ENCODE results near the gene DYNC1H1. TPM values are rescaled to one million over a fixed set of nuclear protein-coding genes. Genes with fewer than 3 reads are reported as not detected.

The DYNC1H1 gene
- total and polyA plus RNA-seq, 2 donors (not counting 1 experiment from before 2014, with no cell fraction given): 73.2 to 257 TPM

DNA sequence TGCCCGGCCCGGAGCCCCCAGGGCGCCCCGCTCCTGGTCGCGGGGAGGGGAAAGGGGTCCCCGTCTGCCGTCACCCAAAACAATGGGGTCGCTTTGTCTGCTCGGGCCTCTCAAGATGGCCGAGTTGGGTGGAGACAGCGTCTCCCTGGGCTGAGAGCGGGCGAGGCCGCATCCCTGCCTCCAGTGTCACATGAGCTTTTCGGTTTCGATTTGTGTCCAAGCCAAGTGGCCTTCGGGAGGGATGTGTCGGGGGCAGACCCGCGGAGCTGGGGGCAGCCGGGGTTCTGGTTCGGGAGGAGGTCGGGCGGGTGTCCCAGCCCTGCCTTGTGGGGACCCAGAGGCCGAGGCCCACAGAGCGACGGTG, 790 bp downstream of the DYNC1H1 start:
- Histone ChIP-seq H3K4me3 (ENCODE audit: control extremely low read depth in 1 of 5, extremely low read depth in 1 of 5, insufficient read depth in 1 of 5, low read depth in 2 of 5, low read length in 4 of 5) (peak overlapping the region in 4 of 5 experiments; percentile 93 to 97 (median 95)), H3K4me1 (ENCODE audit: control insufficient read depth in 2 of 2, insufficient read depth in 2 of 2, low read length in 2 of 2) (peaks cover 12 to 25% of the 10 kb centered on the region in 2 donors), H3K27me3 (replicated peaks in 1 of 4; ENCODE audit: control extremely low read depth in 1 of 4, control insufficient read depth in 3 of 4, insufficient read depth in 4 of 4, low read length in 3 of 4) (no peaks in the 10 kb centered on the region), H3K79me2 (ENCODE audit: control insufficient read depth, insufficient read depth, low read length) (peaks cover 57% of the 10 kb centered on the region), H4K20me1 (ENCODE audit: control insufficient read depth, insufficient read depth, low read length, poor library complexity, severe bottlenecking) (peaks cover 14% of the 10 kb centered on the region), H3K36me3 (replicated peaks in 1 of 2; ENCODE audit: control extremely low read depth in 1 of 2, control insufficient read depth in 1 of 2, extremely low read depth in 1 of 2, insufficient read depth in 2 of 2, low read length in 1 of 2) (peaks cover 1 to 7% of the 10 kb centered on the region in 2 experiments), H3K4me2 (replicated peaks; ENCODE audit: low read depth, low read length, poor library complexity, severe bottlenecking) (peak overlapping the region; percentile 88), H3K9me3 (ENCODE audit: control extremely low read depth in 1 of 3, control insufficient read depth in 2 of 3, insufficient read depth in 1 of 3, low read length in 2 of 3) (no peaks in the 10 kb centered on the region), H2AFZ (ENCODE audit: insufficient read depth, low read depth, low read length, poor library complexity, severe bottlenecking) (peak overlapping the region; percentile 81), H3K9ac (ENCODE audit: low read length) (peak overlapping the region; percentile 89), H3K27ac (ENCODE audit: low read length in 2 of 2) (peak overlapping the region; percentile 20 to 72)
- ATAC-seq (ENCODE audit: low read depth) (peak; percentile 13), DNase-seq (peak; percentile 77)
- ChIA-PET POLR2A (interaction anchor here (0.6 to 2.3 kb wide), 4 partner anchors 17 to 205 kb away, joined by 3 to 6 read pairs (median 4); no protein-coding TSS in a partner anchor), CTCF (interaction anchor here (0.6 to 1.7 kb wide), 6 partner anchors 28 to 352 kb away, joined by 3 to 7 read pairs (median 3); no protein-coding TSS in a partner anchor)
- Mint-ChIP-seq H3K4me3 (peak overlapping the region; percentile 91), H3K4me1 (peaks cover 46% of the 10 kb centered on the region), H3K9me3 (ENCODE audit: insufficient read depth) (no peaks in the 10 kb centered on the region), H3K27ac (peak overlapping the region; percentile 90), H3K27me3 (no peaks in the 10 kb centered on the region)
- WGBS (ENCODE audit: insufficient coverage): under 1% methylated on average over 28 of the region's 28 CpGs
- intact Hi-C loops (cut with micrococcal nuclease): loop anchor here (2.0 kb wide), 1 partner anchor 16 kb away; no protein-coding TSS in a partner anchor
- no peak for TF ChIP-seq EZH2 (IDR thresholded peaks at IDR 0.05; ENCODE audit: borderline replicate concordance, insufficient read depth, low read depth, low read length, poor library complexity, severe bottlenecking)
- TF ChIP-seq, protein P1, sequence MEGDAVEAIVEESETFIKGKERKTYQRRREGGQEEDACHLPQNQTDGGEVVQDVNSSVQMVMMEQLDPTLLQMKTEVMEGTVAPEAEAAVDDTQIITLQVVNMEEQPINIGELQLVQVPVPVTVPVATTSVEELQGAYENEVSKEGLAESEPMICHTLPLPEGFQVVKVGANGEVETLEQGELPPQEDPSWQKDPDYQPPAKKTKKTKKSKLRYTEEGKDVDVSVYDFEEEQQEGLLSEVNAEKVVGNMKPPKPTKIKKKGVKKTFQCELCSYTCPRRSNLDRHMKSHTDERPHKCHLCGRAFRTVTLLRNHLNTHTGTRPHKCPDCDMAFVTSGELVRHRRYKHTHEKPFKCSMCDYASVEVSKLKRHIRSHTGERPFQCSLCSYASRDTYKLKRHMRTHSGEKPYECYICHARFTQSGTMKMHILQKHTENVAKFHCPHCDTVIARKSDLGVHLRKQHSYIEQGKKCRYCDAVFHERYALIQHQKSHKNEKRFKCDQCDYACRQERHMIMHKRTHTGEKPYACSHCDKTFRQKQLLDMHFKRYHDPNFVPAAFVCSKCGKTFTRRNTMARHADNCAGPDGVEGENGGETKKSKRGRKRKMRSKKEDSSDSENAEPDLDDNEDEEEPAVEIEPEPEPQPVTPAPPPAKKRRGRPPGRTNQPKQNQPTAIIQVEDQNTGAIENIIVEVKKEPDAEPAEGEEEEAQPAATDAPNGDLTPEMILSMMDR (IDR thresholded peaks at IDR 0.05): no peak
